Measurements from ENCODE around the gene MYRIP.
A peak's percentile ranks its signal among the peaks of the same experiment; 100 is the strongest.

Gene MYRIP

GRCh38 chr3:40166997-40167396 is 357.6 kb downstream of the MYRIP start:
- no peak for TF ChIP-seq CTCF (IDR thresholded peaks at IDR 0.05)
- H3K4me1 Mint-ChIP-seq, result no peaks in the 10 kb centered on the region

GRCh38 chr3:40167958-40168357 is 358.5 kb downstream of the MYRIP start:
- Mint-ChIP-seq H3K9me3 (no peaks in the 10 kb centered on the region), H3K27me3 (ENCODE audit: low read depth, poor library complexity) (peaks cover 3% of the 10 kb centered on the region), H3K36me3 (ENCODE audit: low read depth) (no peaks in the 10 kb centered on the region), H3K27ac (no peak overlapping the region), H3K4me3 (no peak overlapping the region), H3K4me1 (no peaks in the 10 kb centered on the region)
- no peak for TF ChIP-seq CTCF (IDR thresholded peaks at IDR 0.05)
- DNase-seq, result no peak

More at GRCh38 chr3:40166997-40167396, 357.6 kb downstream of the MYRIP start:
- Mint-ChIP-seq H3K4me3 (no peak overlapping the region), H3K9me3 (peaks cover 1% of the 10 kb centered on the region), H3K36me3 (ENCODE audit: low read depth) (peaks cover under 1% of the 10 kb centered on the region), H3K27me3 (ENCODE audit: low read depth, poor library complexity) (peaks cover 3% of the 10 kb centered on the region), H3K27ac (no peak overlapping the region)
- no peak for DNase-seq

- TF ChIP-seq CTCF (IDR thresholded peaks at IDR 0.05), result no peak
- H3K27me3 Mint-ChIP-seq (ENCODE audit: low read depth, poor library complexity), result peaks cover 8% of the 10 kb centered on the region
Measured at GRCh38 chr3:40169983-40170382, 360.6 kb downstream of the MYRIP start.

GRCh38 chr3:40170395-40170794 is 361.0 kb downstream of the MYRIP start:
- Mint-ChIP-seq H3K27ac (no peak overlapping the region), H3K36me3 (ENCODE audit: low read depth) (no peaks in the 10 kb centered on the region), H3K4me3 (no peak overlapping the region), H3K9me3 (no peaks in the 10 kb centered on the region), H3K4me1 (peaks cover 4% of the 10 kb centered on the region), H3K27me3 (ENCODE audit: low read depth, poor library complexity) (peaks cover 8% of the 10 kb centered on the region)
- TF ChIP-seq CTCF (IDR thresholded peaks at IDR 0.05), result no peak
- DNase-seq, result no peak

More at GRCh38 chr3:40169983-40170382, 360.6 kb downstream of the MYRIP start:
- no peak overlapping the region for H3K4me3 Mint-ChIP-seq
- H3K4me1 Mint-ChIP-seq, result peaks cover 4% of the 10 kb centered on the region
- no peak overlapping the region for H3K27ac Mint-ChIP-seq
- no peak for DNase-seq
- no peaks in the 10 kb centered on the region for H3K9me3 Mint-ChIP-seq
- H3K36me3 Mint-ChIP-seq (ENCODE audit: low read depth), result no peaks in the 10 kb centered on the region

GRCh38 chr3:40172560-40172959 is 363.2 kb downstream of the MYRIP start:
- H3K27ac Mint-ChIP-seq, result no peak overlapping the region
- no peak overlapping the region for H3K4me3 Mint-ChIP-seq
- peaks cover 4% of the 10 kb centered on the region for H3K4me1 Mint-ChIP-seq
- no peaks in the 10 kb centered on the region for H3K9me3 Mint-ChIP-seq
- no peak for DNase-seq
- TF ChIP-seq CTCF (IDR thresholded peaks at IDR 0.05), result no peak
- H3K36me3 Mint-ChIP-seq (ENCODE audit: low read depth), result no peaks in the 10 kb centered on the region
- peaks cover 5% of the 10 kb centered on the region for H3K27me3 Mint-ChIP-seq (ENCODE audit: low read depth, poor library complexity)

- peak overlapping the region; percentile 62 for H3K27ac Mint-ChIP-seq
- H3K9me3 Mint-ChIP-seq, result no peaks in the 10 kb centered on the region
- DNase-seq, result no peak
- no peak for TF ChIP-seq CTCF (IDR thresholded peaks at IDR 0.05)
- H3K4me3 Mint-ChIP-seq, result no peak overlapping the region
- H3K4me1 Mint-ChIP-seq, result peaks cover 4% of the 10 kb centered on the region
- H3K36me3 Mint-ChIP-seq (ENCODE audit: low read depth), result no peaks in the 10 kb centered on the region
- peaks cover 5% of the 10 kb centered on the region for H3K27me3 Mint-ChIP-seq (ENCODE audit: low read depth, poor library complexity)
Measured at GRCh38 chr3:40173227-40173721, 363.9 kb downstream of the MYRIP start.

All from nephron progenitor cell (in vitro differentiated cells).